NCI-H82 (cell line): Measurements from ENCODE around the gene SLC66A2.
"Not testable (repeated sequence)": the region's sequence is repeated elsewhere in the genome, so short reads cannot be mapped to it uniquely, and the experiment has no call there.

Source experiments
- DNase-seq: peaks from one replicate; lab custom pipeline; 2025; lab: John Stamatoyannopoulos, UW

SLC66A2 gene

DNA sequence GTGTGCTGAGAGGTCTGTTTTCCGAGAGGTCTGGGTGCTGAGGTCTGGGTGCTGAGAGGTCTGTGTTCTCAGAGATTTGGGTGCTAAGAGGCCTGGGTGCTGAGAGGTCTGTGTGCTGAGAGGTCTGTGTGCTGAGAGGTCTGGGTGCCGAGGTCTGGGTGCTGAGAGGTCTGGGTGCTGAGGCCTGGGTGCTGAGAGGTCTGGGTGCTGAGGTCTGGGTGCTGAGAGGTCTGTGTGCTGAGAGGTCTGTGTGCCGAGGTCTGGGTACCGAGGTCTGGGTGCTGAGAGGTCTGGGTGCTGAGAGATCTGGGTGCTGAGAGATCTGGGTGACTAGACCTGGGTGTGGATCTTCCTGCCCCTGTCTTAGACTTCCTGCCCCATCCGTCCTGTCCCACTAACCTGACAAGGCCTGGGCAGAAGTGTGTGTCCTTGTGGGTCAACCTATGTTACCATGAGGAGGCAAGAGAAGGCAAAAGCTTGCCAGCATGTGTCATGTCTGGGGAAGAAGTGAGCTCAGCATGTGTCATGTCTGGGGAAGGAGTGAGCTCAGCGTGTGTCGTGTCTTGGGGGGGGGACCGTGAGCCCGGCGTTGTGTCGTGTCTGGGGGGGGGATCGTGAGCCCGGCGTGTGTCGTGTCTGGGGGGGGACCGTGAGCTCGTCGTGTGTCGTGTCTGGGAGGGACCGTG lies 84.4 kb downstream of the SLC66A2 start:
- no peak for DNase-seq

DNA sequence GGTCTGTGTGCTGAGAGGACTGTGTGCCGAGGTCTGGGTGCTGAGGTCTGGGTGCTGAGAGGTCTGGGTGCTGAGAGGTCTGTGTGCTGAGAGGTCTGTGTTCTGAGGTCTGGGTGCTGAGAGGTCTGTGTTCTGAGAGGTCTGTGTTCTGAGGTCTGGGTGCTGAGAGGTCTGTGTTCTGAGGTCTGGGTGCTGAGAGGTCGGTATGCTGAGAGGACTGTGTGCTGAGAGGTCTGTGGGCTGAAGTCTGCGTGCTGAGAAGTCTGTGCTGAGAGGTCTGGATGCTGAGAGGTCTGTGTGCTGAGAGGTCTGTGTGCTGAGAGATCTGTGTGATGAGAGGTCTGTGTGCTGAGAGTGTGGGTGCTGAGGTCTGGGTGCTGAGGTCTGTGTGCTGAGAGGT lies 85.5 kb downstream of the SLC66A2 start:
- not testable (repeated sequence) for DNase-seq

DNA sequence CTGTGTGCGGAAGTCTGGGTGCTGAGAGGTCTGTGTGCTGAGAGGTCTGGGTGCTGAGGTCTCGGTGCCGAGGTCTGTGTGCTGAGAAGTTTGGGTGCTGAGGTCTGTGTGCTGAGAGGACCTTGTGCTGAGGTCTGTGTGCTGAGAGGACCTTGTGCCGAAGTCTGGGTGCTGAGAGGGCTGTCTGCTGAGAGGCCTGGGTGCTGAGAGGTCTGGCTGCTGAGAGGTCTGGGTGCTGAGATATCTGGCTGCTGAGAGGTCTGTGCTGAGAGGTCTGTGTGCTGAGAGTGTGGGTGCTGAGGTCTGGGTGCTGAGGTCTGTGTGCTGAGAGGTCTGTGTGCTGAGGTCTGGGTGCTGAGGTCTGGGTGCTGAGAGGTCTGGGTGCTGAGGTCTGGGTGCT lies 86.5 kb downstream of the SLC66A2 start:
- DNase-seq: not testable (repeated sequence)

GRCh38 chr18:79864006-79864725 lies 87.3 kb downstream of the SLC66A2 start:
- DNase-seq: no peak

DNA sequence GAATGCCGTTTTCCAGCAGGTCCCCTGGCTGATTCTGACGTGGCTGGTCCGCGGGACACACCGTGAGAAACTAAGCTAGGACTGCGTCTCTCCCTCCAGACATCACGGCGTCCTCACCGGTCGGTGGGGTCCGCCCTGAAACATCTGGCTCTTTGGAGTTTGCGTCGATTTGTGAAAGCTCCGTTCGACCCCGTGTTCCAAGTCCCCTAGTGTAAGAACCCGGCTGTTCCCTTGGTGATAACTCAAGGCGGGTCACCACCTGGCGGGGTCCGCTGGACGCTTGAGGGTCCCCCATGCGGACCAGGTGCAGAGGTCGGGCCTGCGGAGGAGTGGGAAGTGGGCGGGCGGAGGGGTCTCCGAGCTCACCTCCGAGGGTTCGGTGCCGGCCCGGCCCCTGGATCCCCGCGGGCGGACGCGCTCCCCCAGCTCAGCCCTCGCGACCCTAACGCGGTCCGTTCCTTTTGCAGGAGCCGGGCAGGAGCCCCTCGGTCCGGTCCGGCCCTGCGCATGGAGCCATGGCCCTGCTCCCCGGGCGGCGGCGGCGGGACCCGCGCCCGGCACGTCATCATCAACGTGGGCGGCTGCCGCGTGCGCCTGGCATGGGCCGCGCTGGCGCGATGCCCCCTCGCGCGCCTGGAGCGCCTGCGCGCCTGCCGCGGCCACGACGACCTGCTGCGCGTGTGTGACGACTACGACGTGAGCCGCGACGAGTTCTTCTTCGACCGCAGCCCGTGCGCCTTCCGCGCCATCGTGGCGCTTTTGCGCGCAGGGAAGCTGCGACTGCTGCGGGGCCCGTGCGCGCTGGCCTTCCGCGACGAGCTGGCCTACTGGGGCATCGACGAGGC lies 88.1 kb downstream of the SLC66A2 start:
- no peak for DNase-seq

- DNase-seq: no peak
These were observed 88.9 kb downstream of the SLC66A2 start for GRCh38 chr18:79862562-79862961.

GRCh38 chr18:79861687-79862086 lies 89.8 kb downstream of the SLC66A2 start:
- DNase-seq: no peak

- DNase-seq: no peak
These were observed 92.1 kb downstream of the SLC66A2 start for GRCh38 chr18:79859314-79859713.

GRCh38 chr18:79857082-79857671 lies 94.3 kb downstream of the SLC66A2 start:
- DNase-seq: peak; percentile 56

DNA sequence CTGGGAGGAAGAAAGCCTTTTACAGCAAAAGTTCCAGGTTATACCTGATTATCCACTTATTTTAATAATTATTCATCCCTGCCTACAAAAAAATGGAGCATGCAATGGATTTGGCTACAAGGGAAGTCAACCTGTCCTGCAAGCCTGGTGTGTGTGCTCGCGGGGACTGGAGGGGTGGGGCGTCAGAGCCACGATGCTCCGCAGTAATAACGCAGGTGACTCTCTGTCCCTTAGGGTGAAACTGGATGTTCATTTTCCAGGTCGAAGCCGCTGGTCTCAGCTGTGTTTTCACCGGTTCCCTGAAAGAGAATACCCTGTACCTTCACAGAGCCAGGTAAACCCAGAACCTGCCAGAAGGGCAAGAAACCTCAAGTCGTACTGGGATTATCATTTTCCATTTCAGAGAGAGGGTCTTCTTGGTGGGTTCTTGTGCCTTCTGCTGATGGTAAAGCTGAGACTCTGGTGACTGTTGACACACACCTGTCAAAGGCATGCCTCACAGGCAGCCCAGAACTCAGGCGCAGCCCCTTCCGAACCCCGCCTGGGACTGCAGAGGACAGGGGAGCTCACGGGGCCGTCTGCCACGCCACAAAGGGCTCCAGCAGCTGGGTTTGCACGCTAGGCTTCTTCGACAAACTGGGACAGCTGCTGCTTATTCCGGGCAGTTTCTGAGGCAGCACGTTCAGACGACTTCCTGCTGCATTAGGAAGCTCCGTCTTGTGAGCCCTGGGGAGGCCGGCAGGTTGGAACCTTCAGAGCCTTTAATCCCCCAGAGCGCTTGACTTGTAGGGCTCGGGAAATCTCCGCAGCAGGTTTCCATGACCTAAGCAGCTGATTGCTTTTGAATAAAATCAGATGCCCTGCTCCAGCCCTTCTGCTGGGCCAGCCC lies 95.1 kb downstream of the SLC66A2 start:
- DNase-seq: peak; percentile 93

GRCh38 chr18:79855147-79855933 lies 96.1 kb downstream of the SLC66A2 start:
- no peak for DNase-seq

DNA sequence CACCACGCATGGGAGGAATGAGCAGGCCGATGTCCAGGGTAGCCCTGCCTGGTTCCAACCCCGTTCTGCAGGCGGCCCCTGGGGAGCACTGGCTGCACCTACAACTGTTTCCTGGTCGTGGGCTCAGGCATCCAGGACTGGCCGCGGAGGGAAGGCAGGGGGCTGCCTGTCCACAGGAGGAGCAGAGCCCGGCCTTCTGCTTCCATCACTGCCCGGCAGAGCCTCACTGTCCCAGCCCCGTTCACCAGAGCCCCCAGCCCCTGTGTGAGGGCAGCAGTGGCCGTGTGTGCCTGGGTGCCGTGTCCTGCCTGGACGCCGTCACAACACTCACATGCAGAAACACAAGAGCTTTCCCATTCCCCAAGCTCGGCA lies 97.5 kb downstream of the SLC66A2 start:
- DNase-seq: no peak

DNA sequence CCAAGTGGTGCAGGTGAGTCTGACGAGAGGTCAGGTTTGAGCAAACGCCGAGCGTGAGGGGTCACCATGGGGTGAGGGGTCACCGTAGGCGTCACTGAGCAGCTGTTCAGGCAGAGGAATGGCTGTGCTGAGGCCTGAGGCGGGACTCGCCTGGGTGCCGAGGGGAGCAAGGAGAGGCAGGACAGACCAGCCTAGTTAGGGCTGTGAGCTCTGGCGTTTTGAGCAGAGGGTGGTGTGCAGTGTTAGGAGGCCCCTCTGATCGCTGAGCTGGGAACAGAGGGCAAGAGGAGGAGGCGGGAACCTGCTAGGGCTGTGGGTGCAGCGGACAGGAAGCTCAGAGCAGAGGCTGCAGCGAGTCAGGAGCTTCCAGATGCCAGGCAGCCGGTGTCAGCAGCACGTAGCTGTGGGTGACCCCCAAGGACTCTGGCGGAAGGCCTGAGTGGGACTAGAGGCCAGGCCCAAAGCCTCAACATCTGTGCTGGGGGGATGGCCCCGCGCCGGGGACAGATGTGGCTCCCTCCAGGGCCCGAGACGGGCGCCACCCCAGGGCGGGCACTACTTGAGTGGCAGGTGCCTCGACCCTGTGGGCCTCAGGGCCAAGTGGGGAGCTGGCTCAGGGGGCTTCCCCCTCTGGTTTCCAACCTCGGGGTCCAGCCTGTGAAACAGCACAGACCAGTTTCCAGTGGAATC lies 98.0 kb downstream of the SLC66A2 start:
- no peak for DNase-seq

- no peak for DNase-seq
These were observed 98.7 kb downstream of the SLC66A2 start for GRCh38 chr18:79852561-79853302.
